Measurements from ENCODE around the gene CBARP. TPM values are rescaled to one million over a fixed set of nuclear protein-coding genes. Genes with fewer than 3 reads are reported as not detected.

The CBARP gene
- total RNA-seq, 1 experiment from 2014 or later: 23.4 TPM

DNA sequence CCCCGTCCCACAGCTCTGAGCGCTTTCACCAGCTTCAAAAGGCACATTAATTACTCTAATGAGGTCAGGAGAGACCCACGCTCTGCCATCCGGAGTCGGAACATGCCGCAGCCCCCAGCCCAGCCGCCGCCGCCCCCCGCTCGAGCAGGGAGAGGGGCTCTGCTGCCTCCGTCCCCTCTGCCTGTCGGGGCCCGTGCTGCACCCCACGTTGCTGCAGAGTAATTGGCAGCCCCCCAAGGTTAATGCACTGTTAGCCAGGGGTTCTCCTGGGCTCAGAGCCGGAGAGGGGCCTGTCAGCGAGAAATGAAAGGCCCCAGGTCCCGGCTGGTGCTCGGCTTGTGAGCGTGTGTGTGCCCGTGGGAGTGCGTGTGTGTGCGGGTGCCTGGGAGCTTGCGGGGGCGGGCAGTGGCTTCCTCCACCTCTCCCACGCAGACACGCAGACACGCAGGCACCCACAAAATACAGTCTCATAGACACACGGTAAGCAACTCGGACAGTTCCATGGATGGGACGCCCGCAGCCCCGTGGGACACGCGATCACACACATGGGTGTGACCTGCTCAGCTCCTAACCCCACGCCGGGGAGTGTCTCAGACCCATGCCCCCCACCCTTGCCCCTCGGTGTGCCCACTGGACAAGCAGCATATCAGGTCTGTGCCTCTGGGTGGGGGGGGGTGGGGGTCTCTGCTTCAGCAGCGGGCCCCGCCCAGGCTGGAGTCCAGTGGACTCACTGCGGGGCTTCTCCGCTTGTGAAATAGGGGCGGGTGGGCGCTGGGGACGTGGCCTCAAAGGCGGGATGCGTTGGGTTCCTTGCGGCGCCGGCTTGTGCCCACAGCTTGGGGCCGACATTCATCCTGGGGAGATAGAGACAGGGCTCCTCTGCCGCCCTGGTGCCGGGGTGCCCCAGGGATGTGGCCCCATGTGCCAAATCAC lies 43.1 kb upstream of the CBARP start (continued):
- TF ChIP-seq ZNF423 (CRISPR knock-in tag; IDR thresholded peaks at IDR 0.05): no peak
- no peak for TF ChIP-seq GRHL2 (CRISPR knock-in tag; IDR thresholded peaks at IDR 0.05; ENCODE audit: insufficient replicate concordance, severe bottlenecking)
- TF ChIP-seq FOXJ3 (CRISPR knock-in tag; IDR thresholded peaks at IDR 0.05; ENCODE audit: borderline replicate concordance): no peak
- TF ChIP-seq, protein P1, sequence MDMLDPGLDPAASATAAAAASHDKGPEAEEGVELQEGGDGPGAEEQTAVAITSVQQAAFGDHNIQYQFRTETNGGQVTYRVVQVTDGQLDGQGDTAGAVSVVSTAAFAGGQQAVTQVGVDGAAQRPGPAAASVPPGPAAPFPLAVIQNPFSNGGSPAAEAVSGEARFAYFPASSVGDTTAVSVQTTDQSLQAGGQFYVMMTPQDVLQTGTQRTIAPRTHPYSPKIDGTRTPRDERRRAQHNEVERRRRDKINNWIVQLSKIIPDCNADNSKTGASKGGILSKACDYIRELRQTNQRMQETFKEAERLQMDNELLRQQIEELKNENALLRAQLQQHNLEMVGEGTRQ (CRISPR knock-in tag; IDR thresholded peaks at IDR 0.05): no peak
- no peak for TF ChIP-seq NR3C1 (CRISPR knock-in tag; conservative IDR thresholded peaks at IDR 0.05; ENCODE audit: low read depth)

DNA sequence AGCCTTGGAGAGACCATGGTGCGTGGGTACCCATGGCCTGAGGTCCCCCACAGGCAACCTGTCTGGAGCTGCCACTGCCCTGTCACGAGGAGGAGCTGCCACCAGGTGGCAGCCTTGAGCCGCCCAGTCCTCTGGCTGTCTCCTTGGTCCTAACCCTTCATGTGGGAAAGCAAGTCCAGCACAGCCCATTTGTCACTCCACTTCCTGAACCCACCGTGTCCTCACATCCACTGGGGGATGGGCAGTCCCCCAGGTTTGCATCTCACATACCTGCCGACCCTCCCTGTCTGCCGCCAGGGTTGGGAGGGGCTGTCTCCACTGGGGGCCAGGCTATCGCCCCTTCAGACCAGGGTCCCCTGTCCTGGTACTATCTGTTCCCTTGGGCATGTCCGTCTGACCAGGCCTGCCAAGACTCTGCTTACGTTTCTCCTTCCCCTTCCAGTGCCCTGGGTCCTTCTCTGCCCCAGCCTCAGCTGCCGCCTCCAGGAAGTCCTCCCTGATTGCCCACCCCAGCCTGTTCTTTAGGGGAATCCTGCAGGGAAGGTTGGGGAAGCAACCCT lies 42.1 kb upstream of the CBARP start:
- no peak overlapping the region for H3K4me3 Mint-ChIP-seq
- TF ChIP-seq, protein P2, sequence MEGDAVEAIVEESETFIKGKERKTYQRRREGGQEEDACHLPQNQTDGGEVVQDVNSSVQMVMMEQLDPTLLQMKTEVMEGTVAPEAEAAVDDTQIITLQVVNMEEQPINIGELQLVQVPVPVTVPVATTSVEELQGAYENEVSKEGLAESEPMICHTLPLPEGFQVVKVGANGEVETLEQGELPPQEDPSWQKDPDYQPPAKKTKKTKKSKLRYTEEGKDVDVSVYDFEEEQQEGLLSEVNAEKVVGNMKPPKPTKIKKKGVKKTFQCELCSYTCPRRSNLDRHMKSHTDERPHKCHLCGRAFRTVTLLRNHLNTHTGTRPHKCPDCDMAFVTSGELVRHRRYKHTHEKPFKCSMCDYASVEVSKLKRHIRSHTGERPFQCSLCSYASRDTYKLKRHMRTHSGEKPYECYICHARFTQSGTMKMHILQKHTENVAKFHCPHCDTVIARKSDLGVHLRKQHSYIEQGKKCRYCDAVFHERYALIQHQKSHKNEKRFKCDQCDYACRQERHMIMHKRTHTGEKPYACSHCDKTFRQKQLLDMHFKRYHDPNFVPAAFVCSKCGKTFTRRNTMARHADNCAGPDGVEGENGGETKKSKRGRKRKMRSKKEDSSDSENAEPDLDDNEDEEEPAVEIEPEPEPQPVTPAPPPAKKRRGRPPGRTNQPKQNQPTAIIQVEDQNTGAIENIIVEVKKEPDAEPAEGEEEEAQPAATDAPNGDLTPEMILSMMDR (IDR thresholded peaks at IDR 0.05): peak; percentile 92
- TF ChIP-seq, protein P3, sequence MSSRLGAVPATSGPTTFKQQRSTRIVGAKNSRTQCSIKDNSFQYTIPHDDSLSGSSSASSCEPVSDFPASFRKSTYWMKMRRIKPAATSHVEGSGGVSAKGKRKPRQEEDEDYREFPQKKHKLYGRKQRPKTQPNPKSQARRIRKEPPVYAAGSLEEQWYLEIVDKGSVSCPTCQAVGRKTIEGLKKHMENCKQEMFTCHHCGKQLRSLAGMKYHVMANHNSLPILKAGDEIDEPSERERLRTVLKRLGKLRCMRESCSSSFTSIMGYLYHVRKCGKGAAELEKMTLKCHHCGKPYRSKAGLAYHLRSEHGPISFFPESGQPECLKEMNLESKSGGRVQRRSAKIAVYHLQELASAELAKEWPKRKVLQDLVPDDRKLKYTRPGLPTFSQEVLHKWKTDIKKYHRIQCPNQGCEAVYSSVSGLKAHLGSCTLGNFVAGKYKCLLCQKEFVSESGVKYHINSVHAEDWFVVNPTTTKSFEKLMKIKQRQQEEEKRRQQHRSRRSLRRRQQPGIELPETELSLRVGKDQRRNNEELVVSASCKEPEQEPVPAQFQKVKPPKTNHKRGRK (CRISPR knock-in tag; IDR thresholded peaks at IDR 0.05; ENCODE audit: borderline replicate concordance): no peak
- peaks cover 10% of the 10 kb centered on the region for H3K27me3 Mint-ChIP-seq (ENCODE audit: low read depth)
- peaks cover 14% of the 10 kb centered on the region for H3K4me1 Mint-ChIP-seq
- H3K36me3 Mint-ChIP-seq: 0 out of 2 replicates have a peak, but pooled peaks cover 3% of the 10 kb centered on the region
- POLR2A ChIA-PET: interaction anchor here (0.5 to 1.3 kb wide), 4 partner anchors 11 to 722 kb away, joined by 3 to 8 read pairs (median 4); partner anchors contain the start of gene CIRBP
- peak; percentile 90 for DNase-seq (ENCODE audit: low spot score)
- no peaks in the 10 kb centered on the region for H3K9me3 Mint-ChIP-seq
- ATAC-seq: peak; percentile 33
- peak overlapping the region; percentile 70; the same call in 1 of the 2 replicates for H3K27ac Mint-ChIP-seq
- CTCF ChIA-PET: interaction anchor here (0.6 to 2.1 kb wide), 26 partner anchors 11 to 211 kb away, joined by 3 to 21 read pairs (median 4); partner anchors contain the start of genes ATP5F1D, CIRBP and REEP6

DNA sequence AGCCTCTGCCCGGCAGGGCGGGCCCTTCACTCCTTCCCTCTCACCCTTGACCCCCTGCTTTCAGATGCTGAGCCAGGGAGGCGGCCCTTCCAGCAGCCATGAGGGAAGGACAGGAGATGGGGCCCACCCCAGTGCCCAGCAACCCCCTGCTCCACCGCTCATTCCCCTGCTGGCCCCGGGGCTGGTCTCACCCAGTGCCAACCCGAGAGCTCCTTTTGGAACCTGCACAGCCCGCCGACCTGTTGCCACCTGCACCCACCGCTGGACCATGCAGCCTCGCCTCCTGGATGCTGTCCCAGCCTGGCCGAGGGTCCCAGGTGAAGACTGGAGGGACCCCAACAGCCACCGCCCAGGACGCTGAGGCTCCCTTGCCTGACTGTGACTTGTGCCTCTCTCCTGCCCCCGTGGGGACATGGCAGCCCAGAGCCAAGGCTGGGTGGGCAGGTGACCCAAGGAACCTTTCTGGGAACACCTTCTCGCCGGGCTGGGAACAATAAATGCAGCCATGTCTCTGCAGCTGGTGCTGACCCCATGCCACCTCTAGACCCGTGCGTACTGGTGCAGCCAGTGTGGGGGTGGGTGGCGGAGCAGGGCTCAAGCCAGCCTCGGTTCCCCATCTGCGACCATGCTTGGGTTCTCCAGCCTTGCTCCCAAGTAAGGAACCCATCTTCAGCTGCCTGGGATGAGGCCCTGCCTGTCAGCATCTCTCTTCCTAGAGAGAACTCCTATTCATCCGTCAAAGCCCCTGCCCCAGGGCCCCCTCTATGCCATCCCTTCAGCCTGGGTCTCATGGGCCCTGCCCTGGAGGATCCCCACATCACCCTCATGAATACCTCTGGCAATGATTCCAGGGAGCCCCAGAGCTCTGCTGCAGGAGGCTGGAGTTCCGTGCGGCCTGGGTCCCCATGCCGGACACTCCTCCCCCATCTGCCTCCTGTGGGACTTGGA lies 41.2 kb upstream of the CBARP start:
- ATAC-seq (no peak), DNase-seq (ENCODE audit: low spot score) (no peak)
- TF ChIP-seq, protein P4, sequence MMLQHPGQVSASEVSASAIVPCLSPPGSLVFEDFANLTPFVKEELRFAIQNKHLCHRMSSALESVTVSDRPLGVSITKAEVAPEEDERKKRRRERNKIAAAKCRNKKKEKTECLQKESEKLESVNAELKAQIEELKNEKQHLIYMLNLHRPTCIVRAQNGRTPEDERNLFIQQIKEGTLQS (CRISPR knock-in tag; conservative IDR thresholded peaks at IDR 0.05): 0 out of 2 replicates have a peak, but pooled peaks have one; percentile 42
- TF ChIP-seq, protein P5, sequence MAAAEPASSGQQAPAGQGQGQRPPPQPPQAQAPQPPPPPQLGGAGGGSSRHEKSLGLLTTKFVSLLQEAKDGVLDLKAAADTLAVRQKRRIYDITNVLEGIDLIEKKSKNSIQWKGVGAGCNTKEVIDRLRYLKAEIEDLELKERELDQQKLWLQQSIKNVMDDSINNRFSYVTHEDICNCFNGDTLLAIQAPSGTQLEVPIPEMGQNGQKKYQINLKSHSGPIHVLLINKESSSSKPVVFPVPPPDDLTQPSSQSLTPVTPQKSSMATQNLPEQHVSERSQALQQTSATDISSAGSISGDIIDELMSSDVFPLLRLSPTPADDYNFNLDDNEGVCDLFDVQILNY (CRISPR knock-in tag; IDR thresholded peaks at IDR 0.05): no peak
- TF ChIP-seq SP1 (CRISPR knock-in tag; conservative IDR thresholded peaks at IDR 0.05): no peak
- H3K27me3 Mint-ChIP-seq (ENCODE audit: low read depth): peaks cover 1% of the 10 kb centered on the region; the same call in 1 of the 2 replicates
- H3K4me1 Mint-ChIP-seq: peaks cover 11% of the 10 kb centered on the region
- H3K36me3 Mint-ChIP-seq: peaks cover 7% of the 10 kb centered on the region
- H3K9me3 Mint-ChIP-seq: no peaks in the 10 kb centered on the region
- POLR2A ChIA-PET: interaction anchor here (1.0 to 1.4 kb wide), 3 partner anchors 10 to 165 kb away, joined by 4 to 8 read pairs (median 5); partner anchors contain the start of gene CIRBP
- H3K4me3 Mint-ChIP-seq: no peak overlapping the region
- H3K27ac Mint-ChIP-seq: no peak overlapping the region
- CTCF ChIA-PET: interaction anchor here (0.5 to 2.1 kb wide), 27 partner anchors 10 to 212 kb away, joined by 3 to 21 read pairs (median 4); partner anchors contain the start of genes ATP5F1D, CIRBP and REEP6
